Progenitor cell of endocrine pancreas (in vitro differentiated cells): ENCODE data around the gene GRIA2. TPM values are rescaled to one million over a fixed set of nuclear protein-coding genes. Genes with fewer than 3 reads are reported as not detected.

Experiments used
- DNase-seq: peaks from one replicate; pipeline ENCODE4 v3.0.0; 2021; ENCODE audit warnings: low spot score; ENCODE audit not compliant: unreplicated experiment
- H3K27ac Mint-ChIP-seq: 2 replicates; pipeline ENCODE4 v1.8.0; 2021; ENCODE audit warnings: mild to moderate bottlenecking, moderate library complexity, mixed read lengths
- H3K27me3 Mint-ChIP-seq: 2 replicates; pipeline ENCODE4 v1.8.0; 2021; ENCODE audit warnings: mixed read lengths
- H3K36me3 Mint-ChIP-seq: 2 replicates; pipeline ENCODE4 v1.8.0; 2022; ENCODE audit warnings: mixed read lengths; ENCODE audit not compliant: insufficient read depth
- H3K4me1 Mint-ChIP-seq: 2 replicates; pipeline ENCODE4 v1.8.0; 2021; ENCODE audit warnings: low read depth, mixed read lengths
- H3K4me3 Mint-ChIP-seq: 2 replicates; pipeline ENCODE4 v1.8.0; 2021; ENCODE audit warnings: low read depth, mild to moderate bottlenecking, moderate library complexity, mixed read lengths
- H3K9me3 Mint-ChIP-seq: 2 replicates; pipeline ENCODE4 v1.8.0; 2021; ENCODE audit warnings: low read depth, mixed read lengths
- total RNA-seq: library from RNA; stranded (reverse); gene quantifications from 2 replicates; pipeline ENCODE4 v1.2.1, GENCODE V29; 2021
- TF ChIP-seq, protein P1 (sequence below): fragments of 200-600 bp; sonication (generic); IDR thresholded peaks from one replicate; pipeline ENCODE4 v1.5.0; 2021; ENCODE audit warnings: antibody characterized with exemption, mild to moderate bottlenecking; ENCODE audit not compliant: unreplicated experiment

The GRIA2 gene
- total RNA-seq, 1 donor from 2014 or later: 2.5 TPM

DNA sequence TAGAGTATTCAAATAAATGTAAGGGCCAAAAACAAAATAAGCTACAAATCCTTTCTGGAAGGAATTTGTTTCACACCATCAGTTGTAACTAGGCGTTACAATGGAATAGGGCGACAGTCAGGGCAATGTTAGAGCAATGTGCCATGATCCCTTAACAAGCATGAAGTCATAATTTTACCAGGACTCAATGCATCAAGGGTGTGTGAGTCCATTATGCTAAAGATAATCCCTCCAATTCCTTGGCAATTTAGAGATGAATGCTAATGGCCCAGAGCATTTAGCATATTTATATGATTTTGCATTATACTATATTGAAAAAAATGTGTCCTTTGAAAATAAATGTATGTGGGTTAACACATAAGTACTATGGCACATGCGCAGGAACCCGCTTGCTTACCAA is 73.1 kb downstream of the GRIA2 start:
- no peaks in the 10 kb centered on the region for H3K36me3 Mint-ChIP-seq
- H3K9me3 Mint-ChIP-seq: no peaks in the 10 kb centered on the region

DNA sequence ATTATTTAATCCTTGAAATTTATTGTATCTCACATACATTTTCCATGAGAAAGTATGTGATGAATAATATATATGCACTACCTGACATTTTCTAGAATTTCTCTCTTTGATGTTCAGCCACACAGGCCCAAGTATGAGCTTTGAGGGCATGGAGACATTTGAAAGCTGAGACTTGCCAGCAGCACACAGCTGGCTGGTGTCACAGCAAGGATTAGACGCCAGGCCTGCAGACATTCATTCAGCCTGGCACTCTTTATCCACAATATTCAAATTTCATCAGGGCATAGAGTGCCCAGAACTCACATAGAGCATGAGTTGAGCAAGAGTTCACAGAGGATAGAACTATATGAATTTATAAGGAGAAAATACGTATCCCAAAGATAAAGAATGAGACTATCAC is 74.0 kb downstream of the GRIA2 start:
- no peaks in the 10 kb centered on the region for H3K36me3 Mint-ChIP-seq
- no peaks in the 10 kb centered on the region for H3K9me3 Mint-ChIP-seq
- no peak overlapping the region for H3K4me3 Mint-ChIP-seq
- no peaks in the 10 kb centered on the region for H3K27me3 Mint-ChIP-seq
- DNase-seq: no peak
- H3K27ac Mint-ChIP-seq: no peak overlapping the region
- peaks cover 2% of the 10 kb centered on the region for H3K4me1 Mint-ChIP-seq
- TF ChIP-seq, protein P1, sequence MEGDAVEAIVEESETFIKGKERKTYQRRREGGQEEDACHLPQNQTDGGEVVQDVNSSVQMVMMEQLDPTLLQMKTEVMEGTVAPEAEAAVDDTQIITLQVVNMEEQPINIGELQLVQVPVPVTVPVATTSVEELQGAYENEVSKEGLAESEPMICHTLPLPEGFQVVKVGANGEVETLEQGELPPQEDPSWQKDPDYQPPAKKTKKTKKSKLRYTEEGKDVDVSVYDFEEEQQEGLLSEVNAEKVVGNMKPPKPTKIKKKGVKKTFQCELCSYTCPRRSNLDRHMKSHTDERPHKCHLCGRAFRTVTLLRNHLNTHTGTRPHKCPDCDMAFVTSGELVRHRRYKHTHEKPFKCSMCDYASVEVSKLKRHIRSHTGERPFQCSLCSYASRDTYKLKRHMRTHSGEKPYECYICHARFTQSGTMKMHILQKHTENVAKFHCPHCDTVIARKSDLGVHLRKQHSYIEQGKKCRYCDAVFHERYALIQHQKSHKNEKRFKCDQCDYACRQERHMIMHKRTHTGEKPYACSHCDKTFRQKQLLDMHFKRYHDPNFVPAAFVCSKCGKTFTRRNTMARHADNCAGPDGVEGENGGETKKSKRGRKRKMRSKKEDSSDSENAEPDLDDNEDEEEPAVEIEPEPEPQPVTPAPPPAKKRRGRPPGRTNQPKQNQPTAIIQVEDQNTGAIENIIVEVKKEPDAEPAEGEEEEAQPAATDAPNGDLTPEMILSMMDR: no peak

More for the DNA sequence above, 73.1 kb downstream of the GRIA2 start:
- TF ChIP-seq, protein P1: no peak
- DNase-seq: no peak
- no peak overlapping the region for H3K4me3 Mint-ChIP-seq
- no peaks in the 10 kb centered on the region for H3K27me3 Mint-ChIP-seq
- H3K4me1 Mint-ChIP-seq: peaks cover 2% of the 10 kb centered on the region
- no peak overlapping the region for H3K27ac Mint-ChIP-seq

DNA sequence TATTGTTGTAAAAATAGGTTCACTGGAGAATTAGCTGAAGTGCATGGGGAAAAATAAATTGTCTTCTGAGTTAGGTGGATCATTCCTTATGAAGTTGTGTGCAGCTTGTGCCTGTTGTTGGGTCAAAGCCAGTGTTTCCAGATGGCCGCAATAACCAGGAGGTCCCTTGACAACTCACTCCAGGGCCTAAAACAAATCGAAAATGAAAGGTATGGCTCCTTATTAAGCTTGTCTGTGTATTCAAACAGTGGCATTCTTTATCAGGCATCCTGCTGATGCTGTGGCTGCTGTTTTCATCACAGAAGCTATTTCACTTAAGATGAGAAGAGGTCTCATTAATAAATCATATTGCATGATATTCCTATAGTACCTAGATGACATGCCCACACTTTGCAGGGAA is 80.2 kb downstream of the GRIA2 start:
- no peaks in the 10 kb centered on the region for H3K4me1 Mint-ChIP-seq
- no peak overlapping the region for H3K27ac Mint-ChIP-seq
- no peak for DNase-seq
- no peaks in the 10 kb centered on the region for H3K27me3 Mint-ChIP-seq
- no peak overlapping the region for H3K4me3 Mint-ChIP-seq
- TF ChIP-seq, protein P1: no peak
- H3K36me3 Mint-ChIP-seq: no peaks in the 10 kb centered on the region
- H3K9me3 Mint-ChIP-seq: no peaks in the 10 kb centered on the region

DNA sequence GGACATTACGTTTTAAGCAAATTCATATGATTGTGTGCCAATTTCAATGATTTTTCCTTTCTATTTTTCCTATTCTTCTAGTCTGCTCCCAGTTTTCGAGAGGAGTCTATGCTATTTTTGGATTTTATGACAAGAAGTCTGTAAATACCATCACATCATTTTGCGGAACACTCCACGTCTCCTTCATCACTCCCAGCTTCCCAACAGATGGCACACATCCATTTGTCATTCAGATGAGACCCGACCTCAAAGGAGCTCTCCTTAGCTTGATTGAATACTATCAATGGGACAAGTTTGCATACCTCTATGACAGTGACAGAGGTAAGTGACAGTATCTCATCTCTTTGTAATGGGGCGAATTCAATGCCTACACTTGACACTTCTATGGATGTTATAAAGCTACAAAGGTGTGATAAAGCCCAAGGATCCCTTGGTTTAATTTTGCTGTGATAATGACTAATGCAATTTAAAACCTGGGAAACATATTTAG is 83.0 kb downstream of the GRIA2 start:
- Mint-ChIP-seq H3K9me3 (no peaks in the 10 kb centered on the region), H3K4me3 (no peak overlapping the region), H3K36me3 (no peaks in the 10 kb centered on the region), H3K4me1 (no peaks in the 10 kb centered on the region), H3K27ac (no peak overlapping the region), H3K27me3 (no peaks in the 10 kb centered on the region)
- TF ChIP-seq, protein P1: no peak
- no peak for DNase-seq

DNA sequence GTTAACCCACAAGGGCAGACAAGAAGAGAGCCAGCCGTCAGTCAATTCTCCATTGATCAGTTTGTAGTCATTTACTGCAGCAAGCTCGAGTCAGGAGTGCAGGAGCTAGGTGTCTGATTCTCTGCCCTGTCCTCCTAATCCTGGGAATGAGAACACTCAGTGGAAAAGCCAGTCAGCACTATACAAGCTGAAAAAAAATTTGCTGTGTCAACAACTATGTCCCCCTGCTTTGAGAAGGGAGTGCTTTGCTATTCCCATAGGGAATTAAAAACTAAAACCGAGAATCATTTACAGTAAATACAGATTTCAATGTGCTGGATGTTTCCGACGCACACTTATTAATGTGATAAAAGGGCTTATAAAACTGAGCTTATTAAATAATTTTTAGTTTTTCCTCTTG is 84.2 kb downstream of the GRIA2 start:
- Mint-ChIP-seq H3K9me3 (no peaks in the 10 kb centered on the region), H3K27ac (no peak overlapping the region), H3K27me3 (no peaks in the 10 kb centered on the region), H3K36me3 (no peaks in the 10 kb centered on the region), H3K4me3 (no peak overlapping the region), H3K4me1 (no peaks in the 10 kb centered on the region)
- no peak for DNase-seq
- TF ChIP-seq, protein P1: no peak
